AG09309 (cell line): ENCODE results near the gene LAMA2.
"Not testable (repeated sequence)": the region's sequence is repeated elsewhere in the genome, so short reads cannot be mapped to it uniquely, and the experiment has no call there.

Source experiments
- DNase-seq: peaks from one replicate; pipeline ENCODE4 v3.0.0-alpha.2; 2010; ENCODE audit warnings: low read depth
- H3K4me3 ChIP-seq: 2 replicates; pipeline ENCODE4 v1.5.1; 2011; ENCODE audit warnings: mild to moderate bottlenecking, low read depth, low read length, moderate library complexity; ENCODE audit not compliant: control insufficient read depth
- TF ChIP-seq, protein P1 (sequence below): IDR thresholded peaks from 2 replicates; pipeline ENCODE4 v1.5.1; 2011; ENCODE audit warnings: mild to moderate bottlenecking, low read depth, low read length, inconsistent platforms; ENCODE audit not compliant: insufficient read depth, control insufficient read depth; ENCODE audit errors: missing control alignments

The LAMA2 gene

DNA sequence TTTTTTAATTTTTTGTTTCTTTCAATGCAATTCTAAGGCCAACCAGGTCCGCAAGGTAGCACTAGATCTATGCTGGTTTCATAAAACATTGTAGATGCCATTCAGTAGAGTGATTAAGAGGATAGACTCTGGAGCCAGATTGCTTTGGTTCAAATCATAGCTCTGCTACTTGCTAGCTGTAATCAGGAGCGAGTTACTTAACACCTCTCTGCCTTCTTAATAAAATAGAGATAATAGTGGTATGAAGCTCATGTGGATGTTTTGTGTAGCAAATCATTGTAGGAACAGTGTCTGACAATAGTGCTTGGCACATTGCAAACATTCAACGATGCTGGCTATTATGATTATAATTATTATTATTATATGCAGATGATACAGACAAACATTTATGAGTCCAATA lies 164.9 kb downstream of the LAMA2 start:
- no peak for DNase-seq

DNA sequence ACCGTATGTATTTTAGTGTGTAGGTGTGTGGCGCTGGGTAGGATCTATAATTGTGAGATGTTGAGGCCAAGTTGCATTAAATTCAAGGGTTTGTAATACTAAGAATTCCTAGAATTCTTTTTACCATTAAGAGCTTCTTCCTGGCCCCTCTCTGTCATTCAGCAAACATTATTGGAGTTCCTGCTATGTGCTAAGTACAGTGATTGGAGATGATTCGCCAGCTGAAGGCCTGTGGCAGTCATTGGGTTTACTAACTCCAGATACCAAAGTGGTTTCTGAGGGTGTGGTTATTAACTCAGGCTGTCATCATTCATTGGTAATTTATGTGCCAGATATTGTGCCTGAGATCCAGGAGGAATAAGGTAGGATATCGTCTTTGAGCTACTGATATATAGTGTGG lies 167.1 kb downstream of the LAMA2 start:
- TF ChIP-seq, protein P1, sequence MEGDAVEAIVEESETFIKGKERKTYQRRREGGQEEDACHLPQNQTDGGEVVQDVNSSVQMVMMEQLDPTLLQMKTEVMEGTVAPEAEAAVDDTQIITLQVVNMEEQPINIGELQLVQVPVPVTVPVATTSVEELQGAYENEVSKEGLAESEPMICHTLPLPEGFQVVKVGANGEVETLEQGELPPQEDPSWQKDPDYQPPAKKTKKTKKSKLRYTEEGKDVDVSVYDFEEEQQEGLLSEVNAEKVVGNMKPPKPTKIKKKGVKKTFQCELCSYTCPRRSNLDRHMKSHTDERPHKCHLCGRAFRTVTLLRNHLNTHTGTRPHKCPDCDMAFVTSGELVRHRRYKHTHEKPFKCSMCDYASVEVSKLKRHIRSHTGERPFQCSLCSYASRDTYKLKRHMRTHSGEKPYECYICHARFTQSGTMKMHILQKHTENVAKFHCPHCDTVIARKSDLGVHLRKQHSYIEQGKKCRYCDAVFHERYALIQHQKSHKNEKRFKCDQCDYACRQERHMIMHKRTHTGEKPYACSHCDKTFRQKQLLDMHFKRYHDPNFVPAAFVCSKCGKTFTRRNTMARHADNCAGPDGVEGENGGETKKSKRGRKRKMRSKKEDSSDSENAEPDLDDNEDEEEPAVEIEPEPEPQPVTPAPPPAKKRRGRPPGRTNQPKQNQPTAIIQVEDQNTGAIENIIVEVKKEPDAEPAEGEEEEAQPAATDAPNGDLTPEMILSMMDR, result no peak
- H3K4me3 ChIP-seq, result no peak overlapping the region
- DNase-seq, result no peak

More for the DNA sequence above, 164.9 kb downstream of the LAMA2 start:
- no peak overlapping the region for H3K4me3 ChIP-seq
- TF ChIP-seq, protein P1, result no peak

DNA sequence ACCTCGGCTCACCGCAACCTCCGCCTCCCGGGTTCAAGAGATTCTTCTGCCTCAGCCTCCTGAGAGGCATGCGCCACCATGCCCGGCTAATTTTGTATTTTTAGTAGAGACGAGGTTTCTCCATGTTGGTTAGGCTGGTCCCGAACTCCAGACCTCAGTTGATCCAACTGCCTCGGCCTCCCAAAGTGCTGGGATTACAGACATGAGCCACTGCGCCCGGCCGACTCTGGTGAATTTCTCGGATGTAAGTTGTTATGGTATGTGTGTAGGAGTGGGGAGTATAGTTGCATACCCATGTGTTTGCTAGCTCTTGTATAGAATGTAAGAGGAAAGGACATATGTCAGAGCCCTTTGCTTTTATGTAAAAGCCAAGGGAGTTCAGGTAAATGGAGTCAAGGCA lies 170.2 kb downstream of the LAMA2 start:
- H3K4me3 ChIP-seq, DNase-seq: not testable (repeated sequence)

DNA sequence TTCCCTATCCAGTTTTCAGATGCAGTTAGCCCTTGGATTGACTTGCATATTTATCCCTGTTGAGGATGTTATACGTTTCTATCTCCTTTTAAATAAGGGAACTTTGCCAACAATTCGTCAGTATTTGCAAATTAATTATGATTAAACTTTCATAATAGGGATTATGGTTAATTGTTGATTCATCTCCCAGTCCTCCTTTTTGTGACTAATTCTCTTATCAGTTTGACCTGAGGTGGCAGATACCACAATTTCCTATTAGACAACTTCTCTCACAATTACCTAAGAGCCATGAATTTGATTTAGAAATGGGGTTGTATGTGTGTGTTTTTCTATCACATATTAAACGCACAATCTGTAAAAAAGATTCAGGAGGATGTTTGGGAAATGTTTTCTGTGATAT lies 172.9 kb downstream of the LAMA2 start:
- no peak for DNase-seq
- TF ChIP-seq, protein P1, result no peak
- no peak overlapping the region for H3K4me3 ChIP-seq

DNA sequence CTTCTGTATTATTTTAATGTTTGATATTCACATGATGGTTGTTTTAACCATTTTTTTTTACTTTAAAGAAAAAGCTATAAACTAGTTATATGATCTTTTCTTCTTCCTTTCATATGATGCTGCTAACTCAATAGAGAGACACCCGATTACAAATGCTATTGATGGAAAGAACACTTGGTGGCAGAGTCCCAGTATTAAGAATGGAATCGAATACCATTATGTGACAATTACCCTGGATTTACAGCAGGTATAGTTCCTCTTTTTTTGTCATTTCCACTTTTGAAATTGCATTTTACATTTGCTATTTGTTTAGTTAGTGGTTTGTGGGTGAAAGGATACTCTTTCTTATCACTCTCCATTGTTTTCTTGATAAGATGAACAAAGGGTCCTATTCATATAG lies 176.7 kb downstream of the LAMA2 start:
- DNase-seq, result no peak
- no peak overlapping the region for H3K4me3 ChIP-seq
- TF ChIP-seq, protein P1, result no peak

DNA sequence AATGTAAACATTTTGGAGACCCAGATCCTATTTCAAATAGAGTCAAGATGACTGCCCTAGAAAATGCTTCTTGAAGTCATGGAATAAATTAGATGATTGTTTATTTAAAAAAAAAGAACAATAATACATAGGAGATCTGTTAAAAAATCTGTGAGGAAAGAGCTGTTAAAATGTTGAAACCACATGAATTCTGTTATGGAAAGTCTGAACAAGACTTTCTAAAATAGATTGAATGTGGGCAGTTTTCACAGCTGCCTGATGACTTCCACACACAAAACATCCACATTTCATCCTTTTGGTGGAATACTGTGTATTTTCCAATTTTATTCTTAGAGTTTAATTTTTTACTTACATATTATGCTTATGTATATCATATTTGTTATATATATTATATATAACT lies 186.1 kb downstream of the LAMA2 start:
- TF ChIP-seq, protein P1, result no peak

DNA sequence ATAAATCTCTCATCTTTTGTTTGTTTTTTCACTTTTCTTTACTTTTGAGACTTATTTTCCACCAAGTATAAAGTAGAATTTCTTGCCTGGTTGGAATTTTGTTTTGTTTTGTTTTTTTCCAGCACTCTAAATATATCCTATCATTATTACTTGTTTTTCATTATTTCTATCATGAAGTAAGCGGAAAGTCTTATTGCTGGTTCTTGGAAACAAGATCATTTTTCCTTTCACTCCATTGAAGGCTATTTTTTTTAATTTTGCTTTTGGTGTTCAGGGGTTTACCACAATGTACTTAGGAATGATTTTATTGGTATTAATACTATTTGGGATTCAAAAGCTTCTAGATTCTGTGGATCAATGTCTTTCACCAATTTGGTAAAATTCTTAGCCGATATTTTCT lies 190.1 kb downstream of the LAMA2 start:
- TF ChIP-seq, protein P1, result no peak
- no peak for DNase-seq
- no peak overlapping the region for H3K4me3 ChIP-seq

More for the DNA sequence above, 186.1 kb downstream of the LAMA2 start:
- no peak for DNase-seq
- no peak overlapping the region for H3K4me3 ChIP-seq
